ENCODE results near the gene CCSER1. TPM values are rescaled to one million over a fixed set of nuclear protein-coding genes. Genes with fewer than 3 reads are reported as not detected.

The CCSER1 gene
- total RNA-seq, 1 donor from 2014 or later = 14.7 TPM

DNA sequence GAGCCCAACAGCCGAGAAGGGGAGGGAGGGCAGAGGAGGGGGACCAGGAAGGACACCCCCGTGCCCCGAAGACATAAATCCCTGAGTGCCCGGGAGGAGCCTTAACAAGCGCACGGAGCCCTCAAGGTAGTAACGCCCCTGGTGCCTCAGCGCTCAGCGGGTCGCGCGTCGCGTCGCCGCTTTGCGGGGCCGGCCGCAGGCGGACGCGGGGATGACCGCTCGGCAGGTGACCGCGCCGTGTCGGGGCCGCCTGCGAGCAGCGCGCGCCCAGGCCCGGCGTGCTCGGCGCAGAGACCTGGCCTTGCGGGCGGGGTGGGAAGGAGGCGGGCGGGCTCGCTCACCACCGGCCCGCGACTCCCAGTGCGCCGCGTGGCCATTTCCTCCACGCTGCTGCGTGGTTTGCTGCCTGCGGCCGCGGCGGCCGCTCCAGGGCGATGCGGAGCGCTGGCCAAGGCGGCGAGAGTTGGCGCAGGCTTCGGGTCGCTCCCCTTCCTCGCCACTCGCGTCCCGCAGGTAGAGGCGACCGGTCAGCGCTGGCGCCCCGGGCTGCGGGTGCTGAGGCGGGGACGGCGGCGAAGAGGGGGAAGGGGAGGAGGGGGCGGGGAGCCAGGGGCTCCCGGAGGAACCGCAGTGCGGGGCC lies 632 bp downstream of the CCSER1 start:
- DNase-seq (ENCODE audit: low spot score) = peak; percentile 17

DNA sequence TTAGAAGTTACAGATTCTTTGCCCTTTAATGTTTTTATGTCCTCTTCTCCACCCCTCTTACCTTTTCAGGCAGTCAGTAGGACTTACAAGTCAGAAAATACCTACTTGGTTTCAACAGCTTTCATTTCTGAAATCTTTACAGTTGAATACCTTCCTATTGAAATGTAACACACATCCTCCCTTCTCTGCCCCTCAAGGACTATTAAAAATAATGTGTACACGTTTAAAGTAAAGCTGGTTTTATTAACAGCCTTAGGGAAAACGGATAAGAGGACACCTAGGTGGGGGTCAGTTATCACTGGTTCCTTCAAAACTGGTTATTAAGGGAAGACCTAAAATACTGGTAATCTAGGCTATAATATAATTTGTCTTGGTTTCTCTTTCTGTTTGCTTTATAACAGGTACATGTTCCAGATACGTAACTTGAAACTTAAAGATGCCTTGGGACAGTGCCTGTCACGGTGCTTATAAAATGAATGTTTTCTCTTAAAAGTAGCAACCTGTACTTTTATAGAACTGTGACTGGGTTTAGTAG lies 1.8 kb downstream of the CCSER1 start:
- DNase-seq (ENCODE audit: low spot score) = peak; percentile 1

DNA sequence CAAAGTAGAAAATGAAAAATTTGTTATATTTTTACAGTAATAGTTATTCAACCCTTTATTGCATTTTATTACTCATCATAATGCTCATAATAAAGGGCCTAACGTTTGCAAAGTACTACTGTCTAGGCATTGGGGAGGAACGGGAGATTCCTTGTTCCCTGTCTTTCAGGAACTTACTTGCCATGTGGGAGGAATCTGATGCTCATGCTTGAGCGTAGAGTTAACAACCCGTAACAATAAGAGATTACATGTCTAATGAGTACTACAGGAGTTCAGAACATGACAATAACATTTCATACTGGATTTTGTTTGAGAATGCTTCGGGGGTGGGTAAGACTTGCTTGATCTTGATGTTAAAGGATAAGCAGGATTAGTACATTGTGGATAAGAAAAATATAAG lies 2.9 kb downstream of the CCSER1 start:
- DNase-seq (ENCODE audit: low spot score) = no peak

- no peak for DNase-seq (ENCODE audit: low spot score)
Measured at GRCh38 chr4:90137555-90137954, 10.4 kb downstream of the CCSER1 start.

DNA sequence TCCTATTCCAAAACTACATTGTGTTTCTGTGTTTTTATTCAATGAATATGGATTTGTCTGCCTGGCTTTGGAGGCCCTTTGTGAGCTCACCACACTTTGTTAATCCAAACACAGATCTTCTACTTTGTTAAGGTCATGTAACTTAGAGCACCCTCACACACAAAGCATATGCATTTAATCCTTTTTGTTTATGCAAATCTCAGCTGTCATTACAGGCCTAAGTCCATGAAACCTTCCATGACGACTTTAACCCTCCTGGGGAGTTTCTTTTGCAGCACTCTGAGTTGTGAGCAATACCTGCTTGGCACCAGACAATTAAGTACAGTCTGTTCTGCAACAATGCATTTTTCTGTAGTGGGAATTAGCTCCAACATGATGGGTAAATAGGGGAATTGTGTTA lies 14.9 kb downstream of the CCSER1 start:
- DNase-seq (ENCODE audit: low spot score) = no peak

DNA sequence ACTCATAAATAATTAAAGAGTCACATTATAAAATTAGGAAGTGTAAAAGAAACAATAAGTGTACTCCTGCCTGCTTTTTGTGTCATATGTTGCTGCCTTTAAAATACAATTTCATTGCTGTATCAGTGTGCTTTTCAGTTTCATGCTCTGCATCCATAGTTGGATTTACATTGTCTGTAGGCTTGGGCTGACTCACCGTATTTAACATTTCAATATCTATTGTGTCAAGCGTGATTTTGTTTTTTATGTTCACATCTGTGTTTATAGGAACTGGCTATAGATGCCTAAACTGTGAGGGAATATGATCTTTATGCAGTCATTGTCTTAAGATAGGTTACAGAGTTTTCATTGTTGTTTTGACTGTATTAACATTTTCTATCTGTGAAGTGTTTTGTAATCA lies 18.1 kb downstream of the CCSER1 start:
- no peak for DNase-seq (ENCODE audit: low spot score)

GRCh38 chr4:90146306-90146705 lies 19.1 kb downstream of the CCSER1 start:
- no peak for DNase-seq (ENCODE audit: low spot score)

DNA sequence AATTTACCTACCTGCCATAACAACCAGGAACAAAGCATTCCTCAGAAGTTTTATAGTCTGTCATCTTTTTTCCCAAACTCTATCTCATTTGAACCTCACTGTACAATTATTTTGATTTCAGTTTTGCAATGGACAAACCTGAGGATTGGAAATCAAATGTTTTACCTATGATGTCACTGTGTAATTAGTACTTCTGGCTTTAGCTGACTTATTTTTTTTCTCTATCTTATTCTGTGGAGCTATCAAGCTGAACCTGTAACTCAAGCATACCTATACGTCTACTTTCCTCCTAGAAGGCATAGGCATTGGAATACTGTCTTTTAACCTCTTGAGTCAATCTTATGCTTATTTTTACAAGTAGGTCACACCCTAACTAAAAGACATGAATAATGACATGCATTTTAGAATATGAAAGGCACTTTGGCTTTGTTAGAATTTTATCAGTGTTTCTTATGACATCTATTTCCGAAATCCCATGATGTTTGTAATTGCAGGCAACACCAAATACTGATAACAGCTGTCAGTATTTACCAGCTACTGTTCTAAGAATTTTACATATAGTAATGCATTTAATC lies 21.5 kb downstream of the CCSER1 start:
- DNase-seq (ENCODE audit: low spot score) = no peak

GRCh38 chr4:90152024-90152423 lies 24.8 kb downstream of the CCSER1 start:
- DNase-seq (ENCODE audit: low spot score) = no peak

DNA sequence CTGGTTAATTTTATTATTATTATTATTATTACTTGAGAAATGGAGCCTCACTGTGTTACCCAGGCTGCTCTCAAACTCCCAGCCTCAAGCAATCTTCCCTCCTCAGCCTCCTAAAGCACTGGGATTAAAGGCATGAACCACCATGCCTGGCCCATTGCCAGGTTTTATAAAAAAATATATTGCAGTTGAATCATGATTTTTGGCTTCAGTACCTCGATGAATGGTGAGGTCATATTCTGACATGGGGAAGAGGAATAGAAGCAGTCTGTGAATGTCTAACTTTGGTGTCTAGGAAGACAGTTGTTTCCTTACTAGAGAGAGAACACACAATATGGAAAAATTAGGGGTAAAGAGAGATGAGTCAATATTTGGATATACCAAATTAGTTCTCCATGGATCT lies 32.0 kb downstream of the CCSER1 start:
- DNase-seq (ENCODE audit: low spot score) = no peak

DNA sequence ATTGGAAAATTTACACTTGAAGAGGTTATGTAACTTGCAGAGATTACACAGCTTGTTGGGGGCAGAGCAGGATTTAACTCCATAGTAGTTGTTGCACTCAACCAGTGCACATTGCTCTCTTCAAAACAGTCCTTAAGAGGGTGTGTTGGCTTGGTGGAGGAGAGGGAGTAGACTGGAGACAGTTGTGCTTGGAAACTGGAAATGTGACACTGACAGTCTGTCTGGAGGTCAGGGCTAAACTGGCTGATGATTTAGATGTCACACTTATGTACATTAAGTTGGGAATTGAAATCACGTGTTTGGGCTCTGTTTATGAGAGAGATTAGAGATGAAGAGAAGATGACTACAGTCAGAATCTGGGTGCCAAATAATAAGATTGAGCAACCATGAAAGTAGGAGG lies 32.9 kb downstream of the CCSER1 start:
- no peak for DNase-seq (ENCODE audit: low spot score)

DNA sequence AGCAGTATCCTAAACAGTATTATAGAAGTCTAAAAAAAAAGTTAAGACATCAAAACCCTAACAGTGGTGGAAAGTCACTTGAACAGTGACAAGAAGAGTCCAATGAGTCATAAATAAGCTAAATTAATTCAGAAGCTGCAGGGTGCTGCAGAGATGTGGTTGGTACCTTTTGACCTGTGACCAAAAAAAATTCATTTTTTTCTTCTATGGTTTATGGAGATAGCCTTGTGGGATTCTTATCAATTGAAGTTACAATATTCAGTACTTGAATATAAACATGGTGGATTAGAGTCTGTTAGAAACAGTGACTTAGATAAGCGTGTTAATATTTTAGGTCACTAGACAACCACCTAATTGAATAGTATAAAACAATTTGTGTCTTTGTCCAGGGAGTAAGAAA lies 35.4 kb downstream of the CCSER1 start:
- no peak for DNase-seq (ENCODE audit: low spot score)

GRCh38 chr4:90163872-90164271 lies 36.7 kb downstream of the CCSER1 start:
- DNase-seq (ENCODE audit: low spot score) = no peak

DNA sequence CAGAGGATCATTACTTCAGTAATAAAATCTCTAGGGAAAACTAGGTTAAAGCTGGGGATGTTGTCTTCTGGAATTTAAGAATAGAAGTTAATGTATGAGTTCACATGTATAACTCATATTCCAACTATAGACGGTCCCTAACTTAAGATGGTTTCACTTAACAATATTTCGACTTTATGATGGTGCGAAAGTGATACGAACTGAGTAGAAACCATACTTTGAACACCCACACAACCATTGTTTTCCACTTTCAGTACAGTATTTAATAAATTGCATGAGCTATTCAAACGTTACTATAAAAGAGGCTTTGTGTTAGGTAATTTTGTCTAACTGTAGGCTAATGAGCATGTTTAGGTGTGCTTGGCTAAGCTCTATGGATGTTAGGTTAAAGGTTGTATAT lies 38.7 kb downstream of the CCSER1 start:
- DNase-seq (ENCODE audit: low spot score) = no peak

DNA sequence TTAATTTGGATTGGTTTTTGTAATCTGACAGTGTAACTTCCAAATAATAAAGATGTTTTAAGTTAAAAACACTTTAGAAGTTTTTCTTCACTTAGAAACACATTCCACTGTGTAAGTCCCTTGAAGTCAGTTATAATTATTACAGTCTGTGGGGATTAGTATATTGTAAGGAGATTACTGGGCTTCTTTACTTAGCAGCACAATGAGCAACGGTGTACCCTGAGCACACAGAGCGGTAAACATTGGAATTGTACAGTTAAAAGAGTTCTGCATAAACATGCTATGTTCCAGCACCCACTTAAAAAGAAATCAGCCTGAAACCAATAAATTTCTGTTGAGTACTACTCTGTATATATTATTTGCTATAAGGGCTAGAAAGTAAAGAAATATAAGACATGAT lies 44.3 kb downstream of the CCSER1 start:
- DNase-seq (ENCODE audit: low spot score) = no peak

- peak; percentile 30 for DNase-seq (ENCODE audit: low spot score)
Measured at GRCh38 chr4:90174621-90175023, 47.4 kb downstream of the CCSER1 start.

DNA sequence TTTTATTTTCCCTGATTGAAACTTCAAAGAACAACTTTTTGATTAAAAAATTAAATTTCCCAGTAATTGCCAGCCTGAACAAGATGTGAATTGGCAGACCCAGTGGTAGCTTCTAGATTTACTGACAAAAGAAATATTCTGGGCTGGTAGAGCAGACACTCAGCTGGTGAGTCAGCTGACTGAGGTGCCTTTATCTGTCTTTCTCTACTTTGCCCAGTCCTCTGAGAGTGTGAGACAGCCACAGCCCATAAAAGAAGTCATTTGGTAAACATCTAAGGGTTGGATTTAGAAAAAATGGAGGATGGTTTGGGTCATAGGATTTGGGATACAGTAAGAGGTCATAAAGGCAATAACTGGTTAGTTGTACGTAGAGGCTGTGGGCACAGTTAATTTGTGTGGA lies 54.5 kb downstream of the CCSER1 start:
- DNase-seq (ENCODE audit: low spot score) = no peak

DNA sequence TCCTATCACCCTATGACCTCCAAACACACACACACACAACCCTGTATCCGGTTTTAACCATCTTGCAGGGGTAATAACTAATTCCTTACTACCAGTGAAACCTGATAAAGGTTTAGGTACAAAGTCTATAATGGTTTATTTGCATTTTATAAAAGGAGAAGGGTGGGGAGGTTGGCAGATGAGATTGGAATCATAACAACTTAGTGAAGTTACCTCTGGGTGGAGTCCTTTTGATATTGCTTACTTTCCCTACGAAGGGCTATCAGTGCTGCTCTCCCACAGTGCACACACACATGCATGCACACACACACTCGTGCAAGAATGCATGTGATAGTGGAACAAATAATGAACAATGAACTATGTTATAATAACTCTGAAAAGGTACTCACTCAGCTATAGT lies 56.1 kb downstream of the CCSER1 start:
- DNase-seq (ENCODE audit: low spot score) = no peak

GRCh38 chr4:90184560-90184959 lies 57.4 kb downstream of the CCSER1 start:
- peak; percentile 2 for DNase-seq (ENCODE audit: low spot score)

DNA sequence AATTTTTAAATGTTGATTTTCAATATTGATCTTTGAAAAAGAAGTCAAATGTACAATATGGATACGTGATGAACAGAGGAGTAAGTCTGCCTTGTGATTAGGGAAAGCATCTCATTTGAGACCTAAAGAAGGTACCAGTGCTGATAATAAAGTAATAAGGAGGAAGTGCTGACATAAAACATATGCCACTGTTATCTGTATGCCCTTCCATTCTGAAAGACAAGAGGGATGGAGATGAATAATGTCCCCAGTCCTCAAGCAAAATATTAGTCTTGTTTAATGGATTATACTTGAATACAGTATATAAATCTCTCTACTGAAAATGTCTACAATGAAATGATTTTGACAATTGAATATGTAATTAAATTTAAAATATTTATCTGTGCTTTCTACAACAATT lies 58.2 kb downstream of the CCSER1 start:
- no peak for DNase-seq (ENCODE audit: low spot score)

DNA sequence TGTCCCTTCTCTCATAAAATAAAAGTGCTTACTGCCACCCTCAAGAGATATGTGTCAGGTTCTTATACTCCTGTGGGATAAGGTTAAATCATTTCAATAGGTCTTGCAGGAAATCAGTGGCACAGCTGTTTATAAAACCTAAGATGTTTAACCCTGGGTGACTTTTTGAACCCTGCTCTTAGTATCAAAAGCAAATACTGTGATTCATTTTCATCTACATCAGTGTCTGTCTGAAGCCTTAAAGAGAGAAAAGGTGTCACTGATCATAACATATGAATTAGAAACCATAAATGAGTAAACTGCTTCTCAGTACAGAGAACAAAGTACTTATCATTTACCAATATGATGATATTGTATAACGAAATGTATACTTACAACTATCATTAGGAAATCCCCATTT lies 59.0 kb downstream of the CCSER1 start:
- no peak for DNase-seq (ENCODE audit: low spot score)

DNA sequence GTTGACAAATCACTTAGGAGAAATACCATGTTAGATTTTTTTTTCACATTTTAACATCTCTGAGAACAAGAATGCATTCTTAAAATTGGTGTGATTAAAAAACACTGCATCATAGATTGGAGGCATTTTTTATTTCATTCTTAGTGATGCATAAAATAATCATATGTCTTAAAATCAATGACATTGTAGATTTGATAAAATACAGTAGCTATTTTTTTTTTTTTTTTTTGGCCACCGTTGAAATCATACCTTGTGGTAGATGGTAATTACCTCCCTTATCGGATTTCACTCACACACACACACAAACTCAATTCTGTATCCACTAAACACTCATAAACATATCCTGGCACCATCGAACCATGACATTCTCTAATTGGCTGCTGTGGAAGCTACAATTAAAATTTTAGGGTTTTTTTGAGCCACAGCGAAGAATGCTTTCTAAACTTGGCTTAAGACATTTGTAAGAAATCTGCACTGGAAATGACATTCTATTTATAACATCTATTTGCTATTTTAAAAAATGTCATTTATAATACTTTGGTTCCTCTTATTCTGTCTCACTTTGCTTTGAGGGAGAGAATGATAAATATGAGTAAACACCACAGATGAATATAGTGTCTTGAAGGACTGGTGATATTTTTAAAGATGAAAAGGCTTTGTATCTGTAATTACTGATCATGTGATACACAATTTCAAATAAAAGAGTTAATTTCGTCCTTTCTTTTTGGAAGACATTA lies 60.1 kb downstream of the CCSER1 start:
- no peak for DNase-seq (ENCODE audit: low spot score)

GRCh38 chr4:90189178-90189577 lies 62.0 kb downstream of the CCSER1 start:
- DNase-seq (ENCODE audit: low spot score) = no peak
